DND-41 (cell line): ENCODE data around the gene TRIM65.

Experiments
- ATAC-seq: fragments of 200-7000 bp; cut with Tn5 transposase; 3 replicates; pipeline ENCODE4 v1.9.1; 2021; ENCODE audit warnings: low read depth; ENCODE audit not compliant: insufficient read depth
- DNase-seq: peaks from one replicate; pipeline ENCODE4 v3.0.0-alpha.2; 2020
- H2AFZ ChIP-seq: 2 replicates; pipeline ENCODE4 v1.6.0; 2012; ENCODE audit warnings: low read depth, low read length
- H3K27ac ChIP-seq: 2 replicates; pipeline ENCODE4 v1.5.1; 2012; ENCODE audit warnings: low read length, inconsistent platforms
- H3K27me3 ChIP-seq: fragments of 200-600 bp; sonication (generic); 2 replicates; pipeline ENCODE4 v1.6.0; 2012; ENCODE audit warnings: low read length, mild to moderate bottlenecking, inconsistent platforms; ENCODE audit not compliant: insufficient read depth, poor library complexity
- H3K36me3 ChIP-seq: 2 replicates; pipeline ENCODE4 v1.5.1; 2012; ENCODE audit warnings: low read length, inconsistent platforms; ENCODE audit not compliant: insufficient read depth
- H3K4me1 ChIP-seq: 2 replicates; pipeline ENCODE4 v1.5.1; 2012; ENCODE audit warnings: mild to moderate bottlenecking, low read length; ENCODE audit not compliant: insufficient read depth
- H3K4me2 ChIP-seq: 2 replicates; pipeline ENCODE4 v1.6.0; 2012; ENCODE audit warnings: mild to moderate bottlenecking, moderate library complexity, low read length, inconsistent platforms; ENCODE audit not compliant: insufficient read depth
- H3K4me3 ChIP-seq, 2 experiments: fragments of 200-600 bp in 1 of 2; shearing (Covaris generic) in 1 of 2; 2 replicates each; pipeline ENCODE4 v1.5.1; 2012 to 2016; ENCODE audit warnings: inconsistent platforms in 2 of 2, low read length in 2 of 2, mild to moderate bottlenecking in 2 of 2, low read depth in 1 of 2, moderate library complexity in 1 of 2
- H3K79me2 ChIP-seq: 2 replicates; pipeline ENCODE4 v1.6.0; 2012; ENCODE audit warnings: low read length, inconsistent platforms; ENCODE audit not compliant: insufficient read depth
- H3K9ac ChIP-seq: 2 replicates; pipeline ENCODE4 v1.6.0; 2012; ENCODE audit warnings: low read depth, mild to moderate bottlenecking, inconsistent platforms, low read length, moderate library complexity
- H3K9me3 ChIP-seq: 2 replicates; pipeline ENCODE4 v1.5.1; 2012; ENCODE audit warnings: low read length, moderate library complexity, mild to moderate bottlenecking, inconsistent platforms; ENCODE audit not compliant: insufficient read depth, severe bottlenecking
- H4K20me1 ChIP-seq: 2 replicates; pipeline ENCODE4 v1.6.0; 2012; ENCODE audit warnings: low read length; ENCODE audit not compliant: insufficient read depth
- EZH2 ChIP-seq: IDR thresholded peaks from 3 replicates; pipeline ENCODE4 v1.6.1; 2012; ENCODE audit warnings: borderline replicate concordance, low read depth, mild to moderate bottlenecking, moderate library complexity, low read length, inconsistent platforms; ENCODE audit not compliant: severe bottlenecking
- TF ChIP-seq, protein P1 (sequence below): IDR thresholded peaks from 2 replicates; pipeline ENCODE4 v1.5.1; 2012; ENCODE audit warnings: borderline replicate concordance, low read length, moderate library complexity, mild to moderate bottlenecking; ENCODE audit not compliant: poor library complexity, severe bottlenecking; ENCODE audit errors: extremely low read depth

Gene TRIM65

DNA sequence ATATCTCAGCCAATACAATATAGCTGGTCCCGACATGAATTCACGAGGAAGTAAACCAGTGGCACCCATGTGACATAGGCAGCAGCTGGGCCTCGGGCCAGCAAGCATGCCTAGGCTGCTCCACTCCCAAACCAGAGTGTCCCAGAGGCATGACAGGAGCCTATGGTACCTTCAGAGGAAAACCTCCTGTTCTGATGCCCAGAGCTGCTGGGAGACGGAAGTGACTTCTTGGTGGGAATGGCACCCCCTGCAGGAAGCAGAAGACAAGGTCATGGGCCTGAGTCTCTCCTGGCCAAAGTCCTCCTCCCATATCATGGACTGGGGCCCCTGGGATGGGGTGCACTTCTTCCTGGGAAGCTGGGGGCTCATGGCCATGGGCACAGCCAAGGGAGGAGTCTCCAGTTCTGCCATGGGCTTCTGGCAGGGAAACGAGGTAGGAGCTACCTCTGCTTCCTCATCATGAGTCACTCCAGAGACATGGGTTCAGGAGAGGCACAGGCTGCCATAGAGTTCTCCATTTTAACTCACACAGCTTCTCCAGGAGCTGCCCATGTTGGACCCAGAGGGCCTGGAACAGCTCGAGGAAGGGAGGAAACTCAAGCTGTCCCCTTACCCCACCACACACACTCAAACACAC, 30.7 kb upstream of the TRIM65 start:
- no peaks in the 10 kb centered on the region for H3K27me3 ChIP-seq
- H3K9ac ChIP-seq: no peak overlapping the region
- H2AFZ ChIP-seq: no peak overlapping the region
- no peaks in the 10 kb centered on the region for H3K79me2 ChIP-seq
- TF ChIP-seq, protein P1, sequence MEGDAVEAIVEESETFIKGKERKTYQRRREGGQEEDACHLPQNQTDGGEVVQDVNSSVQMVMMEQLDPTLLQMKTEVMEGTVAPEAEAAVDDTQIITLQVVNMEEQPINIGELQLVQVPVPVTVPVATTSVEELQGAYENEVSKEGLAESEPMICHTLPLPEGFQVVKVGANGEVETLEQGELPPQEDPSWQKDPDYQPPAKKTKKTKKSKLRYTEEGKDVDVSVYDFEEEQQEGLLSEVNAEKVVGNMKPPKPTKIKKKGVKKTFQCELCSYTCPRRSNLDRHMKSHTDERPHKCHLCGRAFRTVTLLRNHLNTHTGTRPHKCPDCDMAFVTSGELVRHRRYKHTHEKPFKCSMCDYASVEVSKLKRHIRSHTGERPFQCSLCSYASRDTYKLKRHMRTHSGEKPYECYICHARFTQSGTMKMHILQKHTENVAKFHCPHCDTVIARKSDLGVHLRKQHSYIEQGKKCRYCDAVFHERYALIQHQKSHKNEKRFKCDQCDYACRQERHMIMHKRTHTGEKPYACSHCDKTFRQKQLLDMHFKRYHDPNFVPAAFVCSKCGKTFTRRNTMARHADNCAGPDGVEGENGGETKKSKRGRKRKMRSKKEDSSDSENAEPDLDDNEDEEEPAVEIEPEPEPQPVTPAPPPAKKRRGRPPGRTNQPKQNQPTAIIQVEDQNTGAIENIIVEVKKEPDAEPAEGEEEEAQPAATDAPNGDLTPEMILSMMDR: peak; percentile 64
- TF ChIP-seq EZH2: no peak
- ATAC-seq (peak; percentile 57; the same call in 2 of the 3 replicates), DNase-seq (no peak)
- H3K9me3 ChIP-seq: no peaks in the 10 kb centered on the region
- H3K4me1 ChIP-seq: no peaks in the 10 kb centered on the region
- H3K27ac ChIP-seq: no peak overlapping the region
- no peak overlapping the region for H3K4me3 ChIP-seq
- no peaks in the 10 kb centered on the region for H4K20me1 ChIP-seq
- peaks cover 25% of the 10 kb centered on the region for H3K36me3 ChIP-seq
- H3K4me2 ChIP-seq: no peak overlapping the region

DNA sequence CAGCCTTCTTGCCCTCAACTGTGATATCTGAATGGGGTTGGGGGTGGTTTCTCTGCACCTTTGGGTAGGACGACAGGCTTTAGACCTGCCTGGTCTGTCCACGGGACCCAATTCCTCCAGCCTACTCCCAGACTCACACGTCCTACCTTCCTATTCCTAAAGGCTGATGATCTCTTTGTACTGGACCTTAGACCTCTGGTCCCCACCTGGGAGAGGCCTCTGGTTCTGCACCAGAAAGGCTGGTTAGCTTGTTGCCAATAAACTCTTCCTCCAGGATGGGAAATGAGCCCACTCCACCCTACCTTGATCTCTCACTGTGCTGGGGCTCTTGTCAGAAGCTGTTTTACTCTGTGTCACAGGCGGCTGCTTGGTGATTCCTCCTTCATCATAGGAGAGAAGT, 29.7 kb upstream of the TRIM65 start:
- Histone ChIP-seq H3K27me3 (no peaks in the 10 kb centered on the region), H2AFZ (no peak overlapping the region), H3K79me2 (no peaks in the 10 kb centered on the region), H4K20me1 (no peaks in the 10 kb centered on the region), H3K4me2 (no peak overlapping the region), H3K9me3 (no peaks in the 10 kb centered on the region), H3K9ac (no peak overlapping the region), H3K4me3 (no peak overlapping the region), H3K36me3 (peaks cover 33% of the 10 kb centered on the region), H3K4me1 (no peaks in the 10 kb centered on the region), H3K27ac (no peak overlapping the region)
- no peak for ATAC-seq
- DNase-seq: no peak
- TF ChIP-seq, protein P1: no peak
- TF ChIP-seq EZH2: no peak

- no peak overlapping the region for H3K4me3 ChIP-seq
- no peaks in the 10 kb centered on the region for H3K9me3 ChIP-seq
- no peak overlapping the region for H2AFZ ChIP-seq
- H3K4me1 ChIP-seq: no peaks in the 10 kb centered on the region
- no peak for ATAC-seq
- no peaks in the 10 kb centered on the region for H3K27me3 ChIP-seq
- TF ChIP-seq, protein P1: no peak
- TF ChIP-seq EZH2: no peak
- H3K36me3 ChIP-seq: peaks cover 34% of the 10 kb centered on the region
- H3K9ac ChIP-seq: no peak overlapping the region
- H4K20me1 ChIP-seq: no peaks in the 10 kb centered on the region
- no peaks in the 10 kb centered on the region for H3K79me2 ChIP-seq
- no peak overlapping the region for H3K4me2 ChIP-seq
- no peak for DNase-seq
- H3K27ac ChIP-seq: no peak overlapping the region
Observed at GRCh38 chr17:75925912-75926311, 29.2 kb upstream of the TRIM65 start.
